H1 (cell line): ENCODE results near the gene FAAH. TPM values are rescaled to one million over a fixed set of nuclear protein-coding genes. Genes with fewer than 3 reads are reported as not detected.

ENCODE experiments used
- BACH1 ChIP-seq: IDR thresholded peaks from 2 replicates; pipeline ENCODE4 v1.6.1; 2012; ENCODE audit warnings: low read length, improper control_type of control experiment
- CEBPB ChIP-seq: IDR thresholded peaks from 2 replicates; pipeline ENCODE4 v1.6.1; 2012; ENCODE audit warnings: low read depth, low read length
- CHD7 ChIP-seq: fragments of 300-600 bp; sonication (generic); IDR thresholded peaks from 2 replicates; pipeline ENCODE4 v1.7.1; 2012; ENCODE audit warnings: low read length, moderate library complexity, mild to moderate bottlenecking, inconsistent platforms; ENCODE audit not compliant: insufficient replicate concordance
- EZH2 ChIP-seq: fragments of 200-600 bp; sonication (generic); IDR thresholded peaks from 2 replicates; pipeline ENCODE4 v1.7.1; 2012; ENCODE audit warnings: low read depth, mild to moderate bottlenecking, moderate library complexity, low read length, inconsistent platforms; ENCODE audit not compliant: severe bottlenecking
- NRF1 ChIP-seq: IDR thresholded peaks from 2 replicates; pipeline ENCODE4 v1.6.1; 2011; ENCODE audit warnings: mild to moderate bottlenecking, low read depth, low read length, improper control_type of control experiment
- POLR2AphosphoS5 ChIP-seq: IDR thresholded peaks from 2 replicates; pipeline ENCODE4 v1.6.1; 2011; ENCODE audit warnings: low read depth, low read length
- TAF1 ChIP-seq: IDR thresholded peaks from 2 replicates; pipeline ENCODE4 v1.6.1; 2011; ENCODE audit warnings: mild to moderate bottlenecking, low read depth, low read length
- YY1 ChIP-seq: IDR thresholded peaks from 2 replicates; pipeline ENCODE4 v1.6.1; 2011; ENCODE audit warnings: low read depth, mild to moderate bottlenecking, low read length
- polyA plus RNA-seq, 7 experiments: library from polyadenylated mRNA; depleted of rRNA in 3 of 7; stranded (reverse) in 5 of 7; unstranded in 2 of 7; fragments of >200 nt in 5 of 7; fragments of 200-250 nt in 2 of 7; gene quantifications; 1 replicate in 5 of 7; 2 replicates in 1 of 7; 4 replicates in 1 of 7; pipeline versions ENCODE4 v1.2.1 to v1.2.3, GENCODE V29; 2011 to 2013; ENCODE audit warnings: missing spikeins in 2 of 7, mixed read lengths in 2 of 7
- total RNA-seq: library from RNA; stranded (reverse); fragmentation: NEBNext Ultra II Directional; extraction: Animal tissue kit (Norgen Biotek cat#: 25700); gene quantifications from 2 replicates; pipeline ENCODE4 v1.2.1, GENCODE V29; 2021
- TF ChIP-seq, protein P1 (sequence below): IDR thresholded peaks from 2 replicates; pipeline ENCODE4 v1.6.1; 2011; ENCODE audit warnings: low read depth, mild to moderate bottlenecking, low read length; ENCODE audit not compliant: insufficient read depth

The FAAH gene
- total and polyA plus RNA-seq, 2 of the 8 experiments (the other 6 are each of a cell fraction or from before 2014, with no cell fraction given): 41.2 to 47.3 TPM

DNA sequence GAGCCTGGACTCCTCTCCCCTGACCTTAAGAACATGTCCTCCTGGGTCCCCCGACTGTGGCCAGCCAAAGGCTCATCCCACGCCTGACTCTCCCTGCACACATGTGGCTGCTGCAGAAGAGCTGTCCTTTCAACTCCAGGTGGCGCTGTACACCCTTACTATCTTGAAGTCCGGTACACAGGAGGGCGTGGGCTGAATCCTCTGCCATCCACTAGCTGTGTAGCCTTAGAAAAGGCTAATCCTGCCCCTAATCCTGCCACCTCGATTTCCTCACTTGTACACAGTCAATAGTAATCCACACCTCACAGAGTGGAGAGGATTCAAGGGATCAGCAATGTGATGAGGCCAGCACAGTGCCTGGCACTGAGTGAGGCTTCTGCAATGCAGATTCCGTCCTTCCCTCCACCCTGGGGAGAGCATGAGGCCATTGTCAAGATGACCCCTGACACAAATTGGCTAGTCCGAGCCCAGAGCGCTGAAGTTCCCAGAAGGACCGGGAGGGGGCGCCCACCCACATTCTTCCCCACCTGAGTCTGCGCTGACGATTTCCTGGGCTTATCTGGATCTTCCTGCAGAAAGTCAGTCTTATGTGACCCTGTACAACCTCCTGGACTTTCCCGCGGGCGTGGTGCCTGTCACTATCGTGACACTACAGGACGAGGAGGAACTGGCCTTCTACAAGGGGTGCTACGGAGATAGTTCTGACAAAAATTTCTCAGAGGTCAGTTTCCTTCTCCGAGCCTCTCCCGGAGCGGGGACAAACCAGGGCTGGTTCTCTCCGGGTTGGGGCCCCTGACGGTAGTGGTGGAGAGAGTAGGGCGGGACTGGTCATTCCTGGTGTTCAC lies 48.4 kb downstream of the FAAH start (continued):
- TF ChIP-seq CHD7: no peak
- no peak for TF ChIP-seq CEBPB
- 0 out of 2 replicates have a peak, but pooled peaks have one; percentile 16 for TF ChIP-seq NRF1
- no peak for TF ChIP-seq EZH2
- no peak; the same call in 1 of the 2 replicates for TF ChIP-seq POLR2AphosphoS5
- peak; percentile 56; the same call in 1 of the 2 replicates for TF ChIP-seq BACH1
- TF ChIP-seq TAF1: peak; percentile 67; the same call in 1 of the 2 replicates
- TF ChIP-seq, protein P1, sequence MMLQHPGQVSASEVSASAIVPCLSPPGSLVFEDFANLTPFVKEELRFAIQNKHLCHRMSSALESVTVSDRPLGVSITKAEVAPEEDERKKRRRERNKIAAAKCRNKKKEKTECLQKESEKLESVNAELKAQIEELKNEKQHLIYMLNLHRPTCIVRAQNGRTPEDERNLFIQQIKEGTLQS: peak; percentile 82
- TF ChIP-seq YY1: peak; percentile 78; the same call in 1 of the 2 replicates
